ENCODE results near the gene CHMP3.
"Not testable (repeated sequence)": the region's sequence is repeated elsewhere in the genome, so short reads cannot be mapped to it uniquely, and the experiment has no call there.

CHMP3 gene

DNA sequence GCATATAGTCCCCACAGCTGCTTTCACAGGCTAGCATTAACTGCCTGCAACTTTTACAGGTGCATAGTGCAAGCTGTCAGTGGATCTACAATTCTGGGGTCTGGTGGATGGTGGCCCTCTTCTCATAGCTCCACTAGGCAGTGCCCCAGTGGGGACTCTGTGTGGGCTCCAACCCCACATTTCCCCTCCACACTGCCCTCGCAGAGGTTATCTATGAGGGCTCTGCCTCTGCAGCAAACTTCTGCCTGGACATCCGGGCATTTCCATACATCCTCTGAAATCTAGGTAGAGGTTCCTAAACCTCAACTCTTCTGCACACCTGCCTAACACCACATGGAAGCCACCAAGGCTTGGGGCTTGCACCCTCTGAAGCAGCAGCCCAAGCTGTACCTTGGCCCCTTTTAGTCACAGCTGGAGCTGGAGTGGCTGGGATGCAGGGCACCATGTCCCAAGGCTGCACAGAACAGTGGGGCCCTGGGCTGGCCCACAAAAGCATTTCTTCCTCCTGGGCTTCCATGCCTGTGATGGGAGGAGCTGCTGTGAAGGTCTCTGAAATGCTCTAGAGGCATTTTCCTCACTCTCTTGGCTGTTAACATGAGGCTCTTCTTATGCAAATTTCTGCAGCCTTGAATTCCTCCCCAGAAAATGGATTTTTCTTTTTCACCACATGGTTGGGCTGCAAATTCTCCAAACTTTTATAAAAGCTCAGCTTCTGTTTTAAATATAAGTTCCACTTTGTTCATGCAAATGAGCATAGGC, 62.7 kb downstream of the CHMP3 start:
- H3K4me3 ChIP-seq (ENCODE audit: low read length) = no peak overlapping the region
- no peaks in the 10 kb centered on the region for H3K27me3 ChIP-seq (ENCODE audit: insufficient read depth, low read length)
- no peak overlapping the region for H3K9ac ChIP-seq (ENCODE audit: low read depth, low read length)
- H3K4me1 ChIP-seq (ENCODE audit: insufficient read depth, low read length) = no peaks in the 10 kb centered on the region
- H3K36me3 ChIP-seq (ENCODE audit: insufficient read depth, low read depth, low read length) = peaks cover 70% of the 10 kb centered on the region
- no peak overlapping the region for H3K27ac ChIP-seq (ENCODE audit: low read length)
- H3K9me3 ChIP-seq (ENCODE audit: insufficient read depth, low read depth, low read length) = peaks cover 59% of the 10 kb centered on the region

DNA sequence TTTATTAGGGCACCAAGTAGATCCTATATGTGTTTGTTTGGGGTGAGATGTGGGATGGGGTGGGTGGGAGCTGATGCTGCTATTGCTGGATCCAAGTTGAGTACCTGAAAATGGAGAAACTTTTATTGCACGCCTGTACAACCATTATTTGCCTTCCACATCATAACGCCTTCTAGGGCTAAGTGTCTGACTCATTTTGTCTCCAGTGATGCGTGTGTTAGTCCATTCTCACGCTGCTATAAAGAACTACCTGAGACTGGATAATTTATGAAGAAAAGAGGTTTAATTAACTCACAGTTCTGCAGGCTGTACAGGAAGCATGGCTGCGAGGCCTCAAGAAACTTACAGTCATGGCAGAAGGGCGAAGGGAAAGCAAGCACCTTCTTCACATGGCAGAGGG, 63.9 kb downstream of the CHMP3 start:
- no peak overlapping the region for H3K9ac ChIP-seq (ENCODE audit: low read depth, low read length)
- H3K4me3 ChIP-seq (ENCODE audit: low read length) = no peak overlapping the region
- H3K27me3 ChIP-seq (ENCODE audit: insufficient read depth, low read length) = no peaks in the 10 kb centered on the region
- H3K4me1 ChIP-seq (ENCODE audit: insufficient read depth, low read length) = no peaks in the 10 kb centered on the region
- no peak overlapping the region for H3K27ac ChIP-seq (ENCODE audit: low read length)
- H3K9me3 ChIP-seq (ENCODE audit: insufficient read depth, low read depth, low read length) = peaks cover 64% of the 10 kb centered on the region
- H3K36me3 ChIP-seq (ENCODE audit: insufficient read depth, low read depth, low read length) = peaks cover 67% of the 10 kb centered on the region

- Histone ChIP-seq H3K27ac (ENCODE audit: low read length) (no peak overlapping the region), H3K4me1 (ENCODE audit: insufficient read depth, low read length) (no peaks in the 10 kb centered on the region), H3K27me3 (ENCODE audit: insufficient read depth, low read length) (no peaks in the 10 kb centered on the region), H3K36me3 (ENCODE audit: insufficient read depth, low read depth, low read length) (peaks cover 64% of the 10 kb centered on the region), H3K9me3 (ENCODE audit: insufficient read depth, low read depth, low read length) (peaks cover 66% of the 10 kb centered on the region), H3K9ac (ENCODE audit: low read depth, low read length) (no peak overlapping the region), H3K4me3 (ENCODE audit: low read length) (no peak overlapping the region)
Observed at GRCh38 chr2:86498468-86499260, 64.6 kb downstream of the CHMP3 start.

- H3K4me1 ChIP-seq (ENCODE audit: insufficient read depth, low read length); H3K9ac ChIP-seq (ENCODE audit: low read depth, low read length); H3K4me3 ChIP-seq (ENCODE audit: low read length); H3K27me3 ChIP-seq (ENCODE audit: insufficient read depth, low read length); H3K27ac ChIP-seq (ENCODE audit: low read length): not testable (repeated sequence)
- peaks cover 86% of the 10 kb centered on the region for H3K36me3 ChIP-seq (ENCODE audit: insufficient read depth, low read depth, low read length)
- peaks cover 59% of the 10 kb centered on the region for H3K9me3 ChIP-seq (ENCODE audit: insufficient read depth, low read depth, low read length)
Observed at GRCh38 chr2:86496391-86496790, 66.9 kb downstream of the CHMP3 start.

DNA sequence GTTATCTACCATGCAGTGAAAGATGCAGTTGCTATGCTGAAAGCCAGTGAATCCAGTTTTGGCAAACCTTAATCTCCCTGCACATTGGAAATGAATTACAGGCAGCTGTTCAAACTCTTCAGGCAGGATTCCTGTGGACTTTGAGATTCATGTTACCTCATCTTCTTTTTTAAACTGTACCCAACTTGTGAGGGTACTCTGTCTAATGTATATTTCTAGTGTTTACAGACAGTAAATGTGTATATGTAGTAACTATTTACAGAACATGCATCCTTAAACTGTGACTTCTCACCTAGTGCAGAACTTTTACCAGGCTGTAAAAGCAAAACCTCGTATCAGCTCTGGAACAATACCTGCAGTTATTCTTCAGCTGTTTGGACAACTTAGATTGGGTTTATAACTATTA, 71.2 kb downstream of the CHMP3 start:
- Histone ChIP-seq H3K9ac (ENCODE audit: low read depth, low read length) (no peak overlapping the region), H3K36me3 (ENCODE audit: insufficient read depth, low read depth, low read length) (peaks cover 86% of the 10 kb centered on the region), H3K4me1 (ENCODE audit: insufficient read depth, low read length) (no peaks in the 10 kb centered on the region), H3K27me3 (ENCODE audit: insufficient read depth, low read length) (no peaks in the 10 kb centered on the region), H3K27ac (ENCODE audit: low read length) (no peak overlapping the region), H3K4me3 (ENCODE audit: low read length) (no peak overlapping the region), H3K9me3 (ENCODE audit: insufficient read depth, low read depth, low read length) (peaks cover 21% of the 10 kb centered on the region; the same call in 1 of the 2 replicates)

GRCh38 chr2:86491088-86491487, 72.2 kb downstream of the CHMP3 start:
- no peaks in the 10 kb centered on the region for H3K27me3 ChIP-seq (ENCODE audit: insufficient read depth, low read length)
- no peak overlapping the region for H3K27ac ChIP-seq (ENCODE audit: low read length)
- H3K4me3 ChIP-seq (ENCODE audit: low read length) = no peak overlapping the region
- no peaks in the 10 kb centered on the region for H3K4me1 ChIP-seq (ENCODE audit: insufficient read depth, low read length)
- peaks cover 86% of the 10 kb centered on the region for H3K36me3 ChIP-seq (ENCODE audit: insufficient read depth, low read depth, low read length)
- H3K9me3 ChIP-seq (ENCODE audit: insufficient read depth, low read depth, low read length) = peaks cover 11% of the 10 kb centered on the region; the same call in 1 of the 2 replicates
- no peak overlapping the region for H3K9ac ChIP-seq (ENCODE audit: low read depth, low read length)

DNA sequence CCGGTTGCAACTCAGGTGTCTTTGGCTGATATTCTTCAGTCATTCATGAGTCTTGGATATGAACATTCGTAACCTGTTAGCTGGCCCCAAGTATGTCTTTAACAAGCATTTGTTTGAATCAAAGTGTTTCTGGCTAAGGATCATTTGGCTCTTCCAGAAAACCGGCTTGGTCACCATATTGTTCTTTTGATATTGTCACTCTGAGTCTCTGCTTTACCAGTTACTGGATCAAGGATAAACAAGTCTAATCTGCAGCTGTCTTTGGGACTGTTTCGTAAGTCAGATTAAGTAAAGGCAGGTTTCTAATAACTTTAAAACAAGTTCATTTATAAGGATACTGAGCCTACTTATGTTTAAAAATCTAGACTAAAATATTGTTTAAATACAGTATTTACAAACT, 73.0 kb downstream of the CHMP3 start:
- no peaks in the 10 kb centered on the region for H3K27me3 ChIP-seq (ENCODE audit: insufficient read depth, low read length)
- no peak overlapping the region for H3K27ac ChIP-seq (ENCODE audit: low read length)
- peaks cover 7% of the 10 kb centered on the region; the same call in 1 of the 2 replicates for H3K9me3 ChIP-seq (ENCODE audit: insufficient read depth, low read depth, low read length)
- H3K36me3 ChIP-seq (ENCODE audit: insufficient read depth, low read depth, low read length) = peaks cover 88% of the 10 kb centered on the region
- H3K4me1 ChIP-seq (ENCODE audit: insufficient read depth, low read length) = no peaks in the 10 kb centered on the region
- no peak overlapping the region for H3K9ac ChIP-seq (ENCODE audit: low read depth, low read length)
- no peak overlapping the region for H3K4me3 ChIP-seq (ENCODE audit: low read length)

DNA sequence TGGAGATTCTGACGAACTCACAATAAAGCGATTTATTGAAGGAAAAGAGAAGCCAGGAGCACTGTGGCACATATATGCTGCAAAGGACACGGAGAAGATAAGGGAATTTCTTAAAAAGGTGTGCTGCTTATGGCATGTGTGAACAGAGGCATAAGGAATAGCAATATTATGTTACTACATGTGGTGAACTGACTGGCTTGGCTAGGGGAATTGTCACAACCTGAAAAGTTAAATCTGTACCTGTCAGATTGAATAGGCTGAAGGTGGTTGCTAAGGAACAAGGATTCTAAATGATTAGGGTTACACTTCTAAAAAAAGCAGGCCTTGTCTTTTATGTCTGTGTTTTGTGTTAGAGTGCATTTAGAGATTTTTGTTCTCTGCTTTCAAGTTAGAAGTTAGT, 73.7 kb downstream of the CHMP3 start:
- Histone ChIP-seq H3K27ac (ENCODE audit: low read length) (no peak overlapping the region), H3K36me3 (ENCODE audit: insufficient read depth, low read depth, low read length) (peaks cover 89% of the 10 kb centered on the region), H3K9ac (ENCODE audit: low read depth, low read length) (no peak overlapping the region), H3K4me1 (ENCODE audit: insufficient read depth, low read length) (no peaks in the 10 kb centered on the region), H3K4me3 (ENCODE audit: low read length) (no peak overlapping the region), H3K27me3 (ENCODE audit: insufficient read depth, low read length) (no peaks in the 10 kb centered on the region), H3K9me3 (ENCODE audit: insufficient read depth, low read depth, low read length) (0 out of 2 replicates have a peak, but pooled peaks cover 4% of the 10 kb centered on the region)

DNA sequence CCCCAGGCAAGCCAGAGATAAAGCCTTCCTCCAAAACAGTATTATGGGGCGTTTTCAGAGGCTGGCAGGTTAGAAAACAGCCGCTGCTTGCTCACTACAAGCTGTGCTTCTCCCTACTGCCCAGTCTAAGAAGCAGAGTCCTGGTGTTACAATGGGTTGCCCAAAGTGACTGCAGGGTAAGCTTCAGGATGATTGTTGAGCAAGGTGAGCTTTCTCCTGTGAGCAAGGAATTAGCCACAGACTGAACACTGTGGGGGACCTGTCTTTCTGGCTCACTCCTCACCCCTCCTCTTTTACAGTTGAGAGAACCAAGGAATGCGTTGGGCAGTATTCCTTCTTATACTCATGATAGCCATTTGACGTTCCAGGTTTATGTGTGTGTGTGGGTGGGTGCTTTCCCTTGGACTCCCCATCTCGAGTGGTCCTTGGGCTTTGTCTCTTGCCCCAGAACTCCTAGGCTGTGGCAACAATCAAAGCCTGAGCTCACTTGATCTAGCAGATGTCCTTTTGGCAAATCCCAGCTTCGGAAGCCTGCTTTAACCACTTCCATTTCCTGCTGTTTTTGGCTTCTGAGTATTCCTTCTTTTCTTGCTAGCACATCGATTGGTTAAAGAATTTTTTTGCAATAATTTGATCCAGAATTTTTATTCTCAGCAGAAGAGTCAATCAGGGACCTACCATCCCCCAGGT, 74.5 kb downstream of the CHMP3 start:
- no peaks in the 10 kb centered on the region for H3K4me1 ChIP-seq (ENCODE audit: insufficient read depth, low read length)

GRCh38 chr2:86487062-86487461, 76.2 kb downstream of the CHMP3 start:
- Histone ChIP-seq H3K4me1 (ENCODE audit: insufficient read depth, low read length) (no peaks in the 10 kb centered on the region), H3K27ac (ENCODE audit: low read length) (no peak overlapping the region), H3K36me3 (ENCODE audit: insufficient read depth, low read depth, low read length) (peaks cover 97% of the 10 kb centered on the region), H3K9me3 (ENCODE audit: insufficient read depth, low read depth, low read length) (no peaks in the 10 kb centered on the region), H3K4me3 (ENCODE audit: low read length) (no peak overlapping the region), H3K9ac (ENCODE audit: low read depth, low read length) (no peak overlapping the region), H3K27me3 (ENCODE audit: insufficient read depth, low read length) (no peaks in the 10 kb centered on the region)

More for the DNA sequence above, 74.5 kb downstream of the CHMP3 start:
- H3K27ac ChIP-seq (ENCODE audit: low read length) = no peak overlapping the region
- H3K9me3 ChIP-seq (ENCODE audit: insufficient read depth, low read depth, low read length) = no peaks in the 10 kb centered on the region
- no peak overlapping the region for H3K4me3 ChIP-seq (ENCODE audit: low read length)
- peaks cover 97% of the 10 kb centered on the region for H3K36me3 ChIP-seq (ENCODE audit: insufficient read depth, low read depth, low read length)
- H3K9ac ChIP-seq (ENCODE audit: low read depth, low read length) = no peak overlapping the region
- H3K27me3 ChIP-seq (ENCODE audit: insufficient read depth, low read length) = no peaks in the 10 kb centered on the region

DNA sequence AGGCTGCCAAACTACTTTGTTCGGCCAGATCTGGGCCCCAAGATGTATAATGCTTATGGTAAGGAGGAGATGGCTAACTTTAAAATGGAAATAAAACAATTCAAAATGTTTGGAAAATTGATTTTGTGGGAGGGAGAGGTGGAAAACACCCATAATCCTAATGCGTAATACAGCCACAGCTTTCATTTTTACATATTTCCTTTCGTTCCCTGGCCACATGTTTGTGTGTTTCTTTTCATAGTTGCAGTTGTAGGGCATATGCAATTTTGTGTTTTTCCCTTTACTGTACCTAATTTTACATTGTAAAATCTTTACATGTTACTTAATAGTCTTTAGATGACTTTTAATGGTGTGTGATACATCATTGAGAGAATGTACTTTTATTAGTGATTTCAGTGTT, 77.4 kb downstream of the CHMP3 start:
- no peaks in the 10 kb centered on the region for H3K9me3 ChIP-seq (ENCODE audit: insufficient read depth, low read depth, low read length)
- H3K36me3 ChIP-seq (ENCODE audit: insufficient read depth, low read depth, low read length) = peaks cover 97% of the 10 kb centered on the region
- no peak overlapping the region for H3K4me3 ChIP-seq (ENCODE audit: low read length)
- no peak overlapping the region for H3K27ac ChIP-seq (ENCODE audit: low read length)
- no peak overlapping the region for H3K9ac ChIP-seq (ENCODE audit: low read depth, low read length)
- no peaks in the 10 kb centered on the region for H3K27me3 ChIP-seq (ENCODE audit: insufficient read depth, low read length)
- H3K4me1 ChIP-seq (ENCODE audit: insufficient read depth, low read length) = no peaks in the 10 kb centered on the region
